ENCODE measurements around the gene PRCD.

Gene PRCD

DNA sequence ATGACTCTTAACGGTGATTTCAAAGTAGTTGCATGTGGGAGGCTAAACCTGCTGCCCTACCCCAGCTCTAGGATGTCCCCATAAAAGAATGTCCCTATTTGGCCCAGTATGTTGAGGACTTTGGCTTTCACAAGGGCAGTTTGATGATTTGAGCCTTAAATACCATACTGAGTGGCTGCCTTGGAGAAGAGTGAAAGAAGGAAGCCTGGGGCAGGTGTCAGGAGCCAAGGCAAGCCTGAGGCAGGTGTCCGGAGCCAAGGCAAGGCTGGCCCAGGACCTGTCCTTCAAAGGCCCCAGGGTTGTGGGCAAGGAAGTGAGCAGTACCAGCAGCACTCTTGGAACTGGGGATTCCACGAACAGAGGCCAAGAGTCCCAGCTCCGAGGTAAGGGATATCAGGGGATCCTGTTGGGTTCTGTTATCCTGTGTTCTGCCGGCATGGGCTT is 27.2 kb downstream of the PRCD start:
- no peak for DNase-seq (ENCODE audit: low read depth)
- H3K4me3 ChIP-seq (replicated peaks; ENCODE audit: low read depth, low read length), result no peak overlapping the region
- TF ChIP-seq CTCF (IDR thresholded peaks at IDR 0.05; ENCODE audit: low read length, missing control alignments), result no peak

- no peak overlapping the region for H3K4me3 ChIP-seq (replicated peaks; ENCODE audit: low read depth, low read length)
- no peak for TF ChIP-seq CTCF (IDR thresholded peaks at IDR 0.05; ENCODE audit: low read length, missing control alignments)
- DNase-seq (ENCODE audit: low read depth), result no peak
Observed at GRCh38 chr17:76567634-76568432, 28.0 kb downstream of the PRCD start.

- no peak overlapping the region for H3K4me3 ChIP-seq (replicated peaks; ENCODE audit: low read depth, low read length)
- TF ChIP-seq CTCF (IDR thresholded peaks at IDR 0.05; ENCODE audit: low read length, missing control alignments), result no peak
- no peak for DNase-seq (ENCODE audit: low read depth)
Observed at GRCh38 chr17:76568811-76569221, 29.0 kb downstream of the PRCD start.

- no peak overlapping the region for H3K4me3 ChIP-seq (replicated peaks; ENCODE audit: low read depth, low read length)
- no peak for TF ChIP-seq CTCF (IDR thresholded peaks at IDR 0.05; ENCODE audit: low read length, missing control alignments)
- DNase-seq (ENCODE audit: low read depth), result no peak
Observed at GRCh38 chr17:76569607-76570279, 29.9 kb downstream of the PRCD start.

GRCh38 chr17:76570457-76570856 is 30.6 kb downstream of the PRCD start:
- no peak for DNase-seq (ENCODE audit: low read depth)
- no peak overlapping the region for H3K4me3 ChIP-seq (replicated peaks; ENCODE audit: low read depth, low read length)
- no peak for TF ChIP-seq CTCF (IDR thresholded peaks at IDR 0.05; ENCODE audit: low read length, missing control alignments)

GRCh38 chr17:76570877-76571471 is 31.1 kb downstream of the PRCD start:
- DNase-seq (ENCODE audit: low read depth), result no peak
- TF ChIP-seq CTCF (IDR thresholded peaks at IDR 0.05; ENCODE audit: low read length, missing control alignments), result no peak
- no peak overlapping the region for H3K4me3 ChIP-seq (replicated peaks; ENCODE audit: low read depth, low read length)

All from fibroblast of pulmonary artery (primary cell).